ENCODE measurements around the gene EIF4A2.
"Not testable (repeated sequence)": the region's sequence is repeated elsewhere in the genome, so short reads cannot be mapped to it uniquely, and the experiment has no call there.

Gene EIF4A2

GRCh38 chr3:186821429-186822387, 38.3 kb downstream of the EIF4A2 start:
- no peak for DNase-seq

DNA sequence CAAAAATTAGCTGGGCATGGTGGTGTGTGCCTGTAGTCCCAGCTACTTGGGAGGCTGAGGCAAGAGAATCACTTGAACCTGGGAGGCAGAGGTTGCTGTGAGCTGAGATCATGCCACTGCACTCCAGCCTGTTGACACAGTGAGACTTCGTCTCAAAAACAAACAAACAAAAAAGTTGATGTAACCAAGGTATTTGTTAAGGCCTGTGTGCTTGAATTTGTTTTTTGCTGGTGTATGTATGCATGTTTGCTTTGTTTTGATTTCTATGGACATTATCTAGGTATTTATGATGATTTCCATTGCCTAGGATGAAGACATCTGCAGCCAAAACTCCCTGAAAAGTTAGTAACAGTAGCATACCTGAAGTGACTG, 39.0 kb downstream of the EIF4A2 start:
- not testable (repeated sequence) for DNase-seq

GRCh38 chr3:186823386-186823785, 40.0 kb downstream of the EIF4A2 start:
- no peak for DNase-seq

DNA sequence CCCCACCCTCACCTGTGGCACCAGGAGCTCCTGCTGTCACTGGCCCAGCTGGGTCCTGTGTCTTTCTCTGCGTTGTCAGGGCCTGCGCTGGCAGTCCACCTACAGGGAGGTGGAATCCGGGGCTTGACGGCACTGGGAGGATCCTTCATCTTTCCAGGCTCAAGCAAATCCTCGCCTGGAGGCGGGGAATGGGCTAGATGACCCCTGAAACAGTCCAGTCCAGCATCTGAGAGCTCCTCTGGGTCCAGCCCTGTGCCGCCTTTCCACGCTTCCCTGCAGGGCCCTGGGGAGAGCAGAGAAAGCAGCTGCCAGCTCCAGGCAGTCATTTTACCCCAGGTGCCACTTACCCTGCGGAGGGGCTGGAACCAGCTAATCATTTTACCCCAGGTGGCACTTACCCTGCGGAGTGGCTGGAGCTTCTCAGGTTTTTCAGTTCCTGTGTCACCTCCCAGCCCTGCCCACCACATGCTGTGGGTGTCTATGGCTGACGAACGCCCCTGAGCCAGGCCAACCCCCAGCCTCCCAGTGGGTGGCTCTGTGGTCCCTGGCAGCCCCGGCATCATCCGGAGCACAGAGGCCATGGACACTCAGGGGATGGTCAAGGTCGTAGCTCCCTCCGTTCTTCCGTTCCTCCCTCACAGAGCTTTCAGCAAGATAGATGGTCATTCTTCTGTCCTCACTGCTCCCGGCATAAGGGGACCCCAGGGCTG, 41.2 kb downstream of the EIF4A2 start:
- no peak for DNase-seq

- DNase-seq = peak; percentile 78
Observed at GRCh38 chr3:186825294-186825821, 42.0 kb downstream of the EIF4A2 start.

- DNase-seq = no peak
Observed at GRCh38 chr3:186825872-186826409, 42.6 kb downstream of the EIF4A2 start.

DNA sequence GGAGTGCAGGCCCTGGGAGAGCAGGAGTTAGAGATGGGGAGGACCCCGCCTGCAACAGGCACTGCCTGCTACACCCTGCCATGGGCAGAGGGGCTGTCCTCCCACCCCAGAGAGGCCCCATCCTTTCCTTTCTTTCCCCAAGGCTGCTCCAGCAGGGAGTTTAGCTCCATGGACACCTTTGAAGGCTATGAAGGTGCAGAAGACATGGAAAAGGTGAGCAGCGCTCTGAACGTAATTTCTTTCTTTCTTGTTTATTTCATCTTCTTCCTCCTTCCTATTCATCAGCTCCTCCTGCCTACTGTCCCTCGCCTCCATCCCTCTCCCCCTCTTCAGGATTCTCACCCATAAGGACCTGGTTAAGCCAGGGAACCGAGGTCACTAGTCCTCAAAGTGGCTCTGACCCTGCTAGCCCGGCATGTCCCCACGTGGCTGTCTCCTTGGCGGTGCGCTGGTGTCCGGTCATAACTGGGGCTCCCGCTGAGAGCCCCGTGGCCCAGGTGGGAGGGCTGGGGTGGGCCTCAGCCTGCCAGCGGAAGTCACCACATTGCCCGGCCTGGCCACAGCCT, 43.1 kb downstream of the EIF4A2 start:
- DNase-seq = peak; percentile 28

DNA sequence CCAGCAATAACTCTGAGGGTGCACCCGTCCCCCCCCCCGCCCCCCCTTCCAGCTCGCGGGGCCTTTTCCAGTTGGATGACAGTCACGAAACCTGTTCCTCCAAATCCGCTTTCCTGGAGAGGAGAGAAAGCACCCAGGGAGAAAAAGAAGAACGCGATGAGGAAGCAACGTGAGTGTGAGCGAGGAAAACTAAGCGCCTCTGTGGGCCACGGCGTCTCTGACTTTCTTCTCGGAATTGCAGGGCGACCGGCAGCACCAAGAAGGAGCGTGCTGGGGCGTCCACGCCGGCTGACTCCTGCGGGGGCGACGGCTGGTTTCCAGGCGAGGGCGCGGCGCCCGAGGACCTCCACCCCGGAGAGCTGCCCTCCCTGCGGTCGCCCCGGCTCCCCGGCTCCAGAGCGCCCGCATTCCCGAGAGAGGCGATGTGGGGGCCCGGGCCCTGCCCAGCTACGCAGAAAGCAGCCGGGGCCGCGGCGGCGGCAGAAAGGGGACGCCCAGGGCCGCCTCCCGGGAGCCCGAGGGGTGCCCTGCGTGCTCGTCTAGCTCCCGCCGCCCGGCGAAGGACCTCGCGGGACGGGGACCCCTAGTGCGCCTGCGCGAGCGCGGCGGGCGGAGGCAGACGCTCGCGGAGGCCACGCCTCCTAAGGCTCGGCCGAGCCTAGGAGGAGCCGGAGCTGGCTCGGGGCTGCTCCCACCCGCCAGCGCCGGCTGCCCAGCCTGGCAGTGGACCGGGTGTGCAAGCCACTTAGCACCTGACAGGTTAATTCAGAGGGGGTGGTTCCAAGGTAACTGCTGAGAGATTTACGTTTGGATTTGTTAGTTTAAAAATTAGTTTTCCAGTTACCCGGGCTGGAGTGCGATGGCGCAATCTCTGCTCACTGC, 43.8 kb downstream of the EIF4A2 start:
- peak; percentile 88 for DNase-seq

GRCh38 chr3:186828340-186828739, 45.0 kb downstream of the EIF4A2 start:
- DNase-seq = no peak

- DNase-seq = no peak
Observed at GRCh38 chr3:186831798-186832197, 48.4 kb downstream of the EIF4A2 start.

- no peak for DNase-seq
Observed at GRCh38 chr3:186832276-186832675, 48.9 kb downstream of the EIF4A2 start.
